ENCODE data around the gene PHF23.

The PHF23 gene

DNA sequence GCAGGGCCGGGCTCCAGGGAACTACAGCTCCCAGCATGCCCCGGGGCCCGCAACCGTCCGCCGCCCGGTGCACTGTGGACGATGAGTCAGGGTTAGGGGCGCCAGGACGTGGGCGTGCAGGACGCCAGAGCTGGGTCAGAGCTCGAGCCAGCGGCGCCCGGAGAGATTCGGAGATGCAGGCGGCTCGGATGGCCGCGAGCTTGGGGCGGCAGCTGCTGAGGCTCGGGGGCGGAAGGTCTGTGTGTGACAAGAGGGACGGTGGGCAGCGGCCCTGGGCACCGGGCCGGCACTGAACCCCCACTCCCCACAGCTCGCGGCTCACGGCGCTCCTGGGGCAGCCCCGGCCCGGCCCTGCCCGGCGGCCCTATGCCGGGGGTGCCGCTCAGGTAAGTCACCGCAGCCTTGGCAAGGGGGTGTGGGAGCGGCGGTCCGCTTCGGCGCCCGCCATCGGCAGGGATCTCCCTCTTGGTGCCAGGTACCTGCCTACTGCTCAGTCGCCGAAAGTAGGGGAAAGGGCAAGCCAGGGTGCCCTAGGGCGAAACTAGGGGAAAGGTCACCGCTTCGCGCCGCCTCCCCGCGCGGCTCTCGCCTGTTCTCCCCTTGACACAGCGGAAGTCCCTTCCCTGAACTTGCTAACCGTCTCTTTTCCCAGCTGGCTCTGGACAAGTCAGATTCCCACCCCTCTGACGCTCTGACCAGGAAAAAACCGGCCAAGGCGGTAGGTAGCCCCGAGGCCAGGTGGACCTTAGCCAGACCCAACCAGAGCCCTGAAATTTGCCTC lies 19.3 kb downstream of the PHF23 start, which contains the start of the genes ACADVL and DLG4:
Gene ACADVL (plus strand): TSS at position 127 of the 781 bp plus-strand sequence. CDS start 47 bp downstream, at position 174.
Gene DLG4 (minus strand): TSS at position 25 of the 781 bp plus-strand sequence.
- DNase-seq (ENCODE audit: low read depth): peak; percentile 60

DNA sequence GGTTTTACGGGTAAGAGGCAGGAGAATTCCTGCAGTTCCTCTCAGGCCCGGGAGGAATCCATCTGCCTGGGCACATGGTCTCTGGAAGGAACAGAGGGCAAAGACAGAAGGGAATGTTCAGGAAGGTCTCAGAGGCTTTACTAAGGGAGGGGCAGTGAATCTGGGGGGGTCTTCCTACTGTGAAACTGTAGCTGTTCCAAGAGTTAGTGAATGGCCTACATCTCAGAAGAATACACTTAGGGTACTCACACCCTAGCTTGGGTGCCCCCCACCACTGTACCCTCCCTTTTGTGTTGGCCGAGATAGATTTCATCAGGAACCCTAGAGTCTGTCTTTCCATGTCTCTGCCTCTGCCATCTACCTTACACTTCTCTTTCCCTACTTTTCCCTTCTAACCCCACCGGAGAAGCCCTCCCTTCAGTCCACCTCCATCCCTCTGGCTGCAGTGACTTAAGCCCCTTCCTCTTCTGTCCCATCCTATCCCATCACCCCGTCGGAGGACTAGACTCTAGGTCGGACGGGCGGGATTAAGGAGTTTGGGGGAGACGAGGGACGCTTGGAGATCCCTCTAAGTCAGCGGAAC lies 19.9 kb downstream of the PHF23 start:
- DNase-seq (ENCODE audit: low read depth): no peak

DNA sequence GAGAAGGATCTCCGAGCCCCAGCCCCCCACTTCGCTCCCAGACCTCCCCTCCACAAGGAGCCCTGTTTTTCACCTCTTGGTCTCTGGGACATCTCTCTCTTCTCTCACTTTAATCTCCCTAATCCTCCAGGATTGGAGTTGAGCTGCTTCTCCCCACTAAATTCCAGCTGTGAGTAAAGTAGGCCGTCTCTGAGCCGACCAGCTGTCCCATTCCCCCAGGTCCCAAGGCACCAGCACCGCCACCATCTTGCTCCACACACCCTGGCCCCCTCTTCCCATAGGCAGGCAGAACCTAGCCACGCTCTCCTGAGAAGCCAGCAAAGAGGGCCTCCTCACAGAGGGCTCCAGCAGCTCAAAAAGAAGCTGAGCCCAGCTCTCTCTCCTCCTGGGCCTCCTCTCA lies 20.5 kb downstream of the PHF23 start:
- no peak for DNase-seq (ENCODE audit: low read depth)

DNA sequence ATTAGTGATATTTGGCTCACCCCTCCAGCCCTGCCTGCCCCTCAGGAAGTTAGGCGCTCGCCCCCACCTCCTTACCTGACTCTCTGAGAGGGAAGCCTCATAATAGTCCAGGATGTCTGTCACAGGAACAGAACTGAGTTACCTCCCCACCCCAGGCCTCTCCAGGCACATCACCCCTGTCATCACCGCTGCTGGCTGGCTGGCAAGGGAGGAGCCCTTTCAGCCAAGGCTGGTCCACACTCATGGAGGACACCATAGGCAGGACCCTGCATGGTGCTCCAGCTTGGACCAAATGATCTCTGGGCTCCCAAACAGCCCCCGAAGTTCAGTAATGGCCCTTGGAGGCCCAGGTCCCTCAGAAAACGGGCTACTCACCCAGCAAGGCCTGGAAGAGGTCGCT lies 21.1 kb downstream of the PHF23 start:
- DNase-seq (ENCODE audit: low read depth): no peak

DNA sequence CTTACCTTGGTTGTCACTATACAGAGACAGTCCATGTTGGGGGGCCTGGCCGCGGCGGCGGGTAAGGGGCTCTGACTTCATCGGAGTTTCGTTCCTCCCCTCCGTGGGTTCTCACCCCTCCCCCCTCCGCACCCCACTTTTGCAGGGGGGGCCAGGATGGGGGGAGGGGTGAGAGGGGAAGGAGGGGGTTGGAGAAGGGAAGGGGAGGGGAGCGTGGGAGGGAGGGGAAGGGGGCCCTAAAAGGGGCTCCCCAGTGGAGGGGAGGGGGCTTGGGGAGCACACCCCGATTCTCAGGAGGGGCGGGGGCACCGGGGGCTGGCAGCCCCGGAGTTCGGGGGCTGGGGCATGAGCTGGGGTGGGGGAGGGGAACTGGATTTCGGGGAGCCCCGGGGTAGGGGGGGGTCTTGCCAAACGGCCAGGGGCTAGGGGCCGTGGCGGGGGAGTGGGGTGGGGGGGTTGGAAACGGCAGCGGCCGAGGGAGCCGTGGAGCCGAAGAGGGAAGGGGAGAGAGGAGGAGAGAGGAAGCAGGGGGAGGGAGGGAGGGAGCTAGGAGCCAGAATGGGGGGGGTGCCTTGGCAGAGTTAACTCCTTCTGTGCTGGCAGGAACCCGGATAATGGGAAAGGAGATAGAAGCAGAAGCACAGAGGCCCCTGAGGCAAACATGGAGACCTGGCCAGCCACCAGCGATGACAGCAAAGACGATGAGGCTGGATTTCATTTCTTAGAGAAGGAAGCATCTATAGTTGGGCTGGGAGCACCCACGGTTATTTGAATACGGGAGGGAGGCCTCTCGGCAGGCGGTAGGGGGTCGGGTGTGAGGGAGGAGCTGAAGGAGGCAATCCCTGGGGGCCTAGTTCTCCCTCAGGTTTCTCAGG lies 21.9 kb downstream of the PHF23 start:
- DNase-seq (ENCODE audit: low read depth): no peak

DNA sequence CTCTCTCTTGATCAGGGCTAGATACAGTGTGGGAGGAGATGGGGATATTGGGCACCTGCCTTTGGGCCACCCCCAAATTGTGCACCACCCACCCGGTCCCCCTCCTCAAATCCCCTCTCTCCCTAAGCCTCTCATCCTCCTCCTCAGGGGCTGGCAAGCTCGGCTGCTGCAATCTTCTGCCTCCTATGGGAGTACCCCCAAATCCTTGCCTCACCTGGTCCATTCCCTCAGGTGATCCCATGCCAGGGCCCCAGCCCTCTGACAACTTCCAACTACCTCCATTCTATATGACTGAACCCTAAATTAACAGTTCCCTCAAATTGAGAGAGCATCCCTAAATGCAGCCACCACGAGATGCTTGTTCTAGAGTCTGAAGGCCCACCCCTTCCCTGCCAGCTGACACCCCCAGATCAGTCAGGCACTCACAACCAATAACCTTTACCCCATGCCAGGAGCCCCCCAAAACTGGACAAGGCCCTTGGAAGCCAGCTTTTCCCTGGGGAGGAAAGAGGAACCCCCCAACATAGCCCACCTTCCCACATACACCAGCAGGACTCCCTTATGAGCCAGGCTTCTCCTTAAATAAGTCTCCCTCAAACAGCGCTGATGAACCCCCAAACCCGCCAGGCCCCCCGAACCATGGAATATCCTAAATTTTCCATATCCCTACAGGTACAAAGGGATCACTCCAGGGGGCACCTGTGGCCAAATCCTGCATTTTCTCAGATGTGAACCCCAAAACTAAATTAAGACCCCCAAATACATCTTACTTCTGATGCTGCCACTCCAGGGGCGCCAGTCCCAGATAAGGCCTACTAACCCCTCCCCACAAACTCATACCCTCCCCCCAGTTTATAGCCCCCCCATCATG lies 22.8 kb downstream of the PHF23 start:
- no peak for DNase-seq (ENCODE audit: low read depth)

DNA sequence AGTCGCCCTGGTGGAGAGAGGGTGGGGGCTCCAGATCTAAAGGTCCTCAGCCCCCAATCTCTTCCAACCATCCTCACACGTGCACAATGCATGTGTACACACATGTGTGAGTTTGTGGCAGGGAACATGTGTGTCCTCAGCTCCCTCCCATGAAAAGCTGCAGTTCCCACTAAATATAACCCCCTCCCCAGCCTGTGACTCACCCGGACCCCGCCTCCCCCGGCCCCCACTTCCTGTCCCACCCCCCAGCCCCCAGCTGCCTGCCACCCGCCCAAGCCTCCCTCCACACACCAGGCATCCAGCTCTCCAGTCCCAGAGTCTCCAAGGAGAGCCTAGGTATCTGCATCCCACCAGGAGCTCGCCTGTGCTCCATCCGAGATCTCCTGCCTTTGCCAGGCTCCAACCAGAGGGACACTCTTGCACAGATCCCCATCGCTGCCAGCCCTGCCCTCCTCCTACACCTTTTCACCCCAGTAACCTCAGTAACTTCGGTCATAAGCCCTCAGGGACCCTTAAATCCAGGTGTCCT lies 23.5 kb downstream of the PHF23 start:
- no peak for DNase-seq (ENCODE audit: low read depth)

DNA sequence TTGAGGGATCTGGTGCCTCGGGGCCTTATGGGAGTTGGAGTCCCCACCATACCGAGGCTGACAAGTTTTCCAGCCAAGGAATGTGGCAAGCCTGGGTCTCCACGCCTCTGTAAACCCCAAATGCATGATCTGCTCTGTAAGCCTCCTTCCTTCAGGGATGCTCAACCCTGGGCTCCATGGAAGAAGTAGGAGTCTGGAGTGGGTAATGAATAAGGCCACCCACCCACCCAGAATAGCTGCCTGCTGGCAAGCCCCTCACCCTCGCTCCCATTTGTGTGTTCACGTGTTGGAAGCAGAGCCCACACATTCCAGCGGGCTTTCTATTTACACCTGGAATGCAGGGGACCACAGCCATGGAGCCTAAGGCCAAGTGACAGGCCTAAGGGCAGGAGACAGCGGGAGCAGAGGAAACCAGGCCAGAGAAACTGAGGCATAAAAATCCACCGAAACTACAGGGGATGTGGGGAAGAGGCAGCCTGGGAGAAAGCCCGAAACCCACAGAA lies 24.1 kb downstream of the PHF23 start:
- DNase-seq (ENCODE audit: low read depth): no peak

DNA sequence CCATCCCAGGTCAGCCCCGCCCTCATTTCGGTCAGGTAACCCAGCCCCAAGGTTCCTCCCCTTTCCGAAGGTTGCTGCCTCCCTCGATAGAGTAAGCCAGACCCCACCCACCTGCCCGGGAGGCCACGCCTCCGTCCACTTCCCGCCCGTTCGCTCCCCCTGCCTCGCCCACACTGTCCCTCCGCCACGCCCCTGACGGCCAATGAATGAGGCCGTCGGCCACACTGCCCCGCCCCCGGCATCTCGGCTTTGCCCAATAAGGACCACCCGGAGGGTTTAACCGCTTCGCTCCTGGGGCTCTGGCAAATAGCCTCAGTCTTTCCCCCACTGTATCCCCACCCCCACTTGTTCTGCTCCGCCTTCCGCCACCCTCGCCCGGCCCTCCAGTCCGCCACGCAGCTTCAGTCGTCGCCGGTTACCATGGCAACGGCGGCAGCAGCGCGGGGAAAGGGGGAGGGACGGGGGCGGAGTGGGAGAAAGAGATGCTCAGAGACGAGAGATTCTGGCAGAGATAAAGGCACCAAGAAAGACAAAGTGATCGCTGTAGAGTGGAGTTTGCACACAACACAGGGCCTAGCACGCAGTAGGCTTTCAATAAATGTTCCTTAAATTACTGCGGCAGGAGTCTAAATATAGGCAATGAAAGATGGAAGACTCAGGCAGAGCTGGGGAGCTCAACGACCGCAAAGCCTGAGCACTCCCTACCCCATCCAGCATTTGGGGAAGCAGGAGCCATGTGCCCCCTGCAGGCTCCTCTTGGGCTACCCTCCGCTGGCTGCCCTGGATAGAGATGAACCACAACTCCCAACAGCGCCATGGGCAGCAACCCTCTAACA lies 24.7 kb downstream of the PHF23 start:
- peak; percentile 98 for DNase-seq (ENCODE audit: low read depth)

DNA sequence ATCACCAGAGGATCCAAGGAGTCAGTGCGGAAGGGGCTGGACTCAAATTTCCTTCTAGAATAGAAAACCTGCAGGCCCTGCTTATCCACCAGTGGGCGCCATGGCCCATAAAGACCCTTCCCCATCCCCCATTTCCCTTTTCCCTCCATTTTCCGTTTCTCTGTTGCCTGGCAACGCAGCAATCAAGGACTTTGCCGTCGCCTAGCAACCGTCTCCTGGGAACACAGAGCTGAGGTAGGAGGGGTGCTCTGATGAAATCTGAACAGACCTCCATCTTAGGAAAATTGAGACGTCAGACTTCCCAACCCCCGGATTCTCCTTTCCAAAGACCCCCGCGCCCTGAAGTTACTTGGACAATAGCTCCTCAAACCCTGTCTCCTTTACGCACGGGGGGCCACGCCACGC lies 25.4 kb downstream of the PHF23 start:
- peak; percentile 75 for DNase-seq (ENCODE audit: low read depth)

DNA sequence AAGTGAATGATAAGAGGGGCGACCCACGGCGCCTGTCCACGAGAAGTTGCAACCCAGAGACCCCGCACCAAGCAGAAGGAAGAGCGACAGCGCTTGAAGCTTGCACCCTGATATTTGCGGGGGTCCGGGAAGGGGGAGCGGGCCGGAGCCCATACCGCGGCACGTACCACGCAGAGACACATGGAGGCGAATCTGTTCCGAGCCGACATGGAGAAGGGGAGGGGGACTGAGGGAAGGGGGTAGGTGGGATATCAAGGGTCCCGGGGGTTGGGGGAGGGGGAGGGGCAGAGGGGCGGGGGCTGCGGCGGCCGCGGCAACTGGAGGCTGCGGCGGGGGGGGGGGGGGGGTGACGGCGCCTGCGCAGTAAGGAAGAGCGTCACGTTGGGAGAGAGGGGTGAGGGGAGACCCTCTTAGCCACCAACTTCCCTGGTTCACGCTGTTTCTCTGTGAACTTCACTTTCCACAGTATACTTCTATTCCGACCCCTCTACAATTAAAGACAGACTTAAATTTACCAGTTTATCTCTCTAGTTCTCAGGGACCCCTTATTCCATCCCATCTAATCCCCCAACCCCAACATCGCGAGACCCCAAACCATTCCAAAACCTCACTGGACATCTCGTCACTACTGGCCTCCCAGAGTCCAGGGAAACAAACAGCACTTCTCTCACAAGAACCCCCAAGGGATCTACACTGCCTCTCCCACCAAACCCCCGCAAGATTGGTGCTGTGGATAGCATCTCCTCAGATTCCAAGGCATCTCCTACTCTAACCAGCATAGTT lies 27.6 kb downstream of the PHF23 start:
- DNase-seq (ENCODE audit: low read depth): no peak

DNA sequence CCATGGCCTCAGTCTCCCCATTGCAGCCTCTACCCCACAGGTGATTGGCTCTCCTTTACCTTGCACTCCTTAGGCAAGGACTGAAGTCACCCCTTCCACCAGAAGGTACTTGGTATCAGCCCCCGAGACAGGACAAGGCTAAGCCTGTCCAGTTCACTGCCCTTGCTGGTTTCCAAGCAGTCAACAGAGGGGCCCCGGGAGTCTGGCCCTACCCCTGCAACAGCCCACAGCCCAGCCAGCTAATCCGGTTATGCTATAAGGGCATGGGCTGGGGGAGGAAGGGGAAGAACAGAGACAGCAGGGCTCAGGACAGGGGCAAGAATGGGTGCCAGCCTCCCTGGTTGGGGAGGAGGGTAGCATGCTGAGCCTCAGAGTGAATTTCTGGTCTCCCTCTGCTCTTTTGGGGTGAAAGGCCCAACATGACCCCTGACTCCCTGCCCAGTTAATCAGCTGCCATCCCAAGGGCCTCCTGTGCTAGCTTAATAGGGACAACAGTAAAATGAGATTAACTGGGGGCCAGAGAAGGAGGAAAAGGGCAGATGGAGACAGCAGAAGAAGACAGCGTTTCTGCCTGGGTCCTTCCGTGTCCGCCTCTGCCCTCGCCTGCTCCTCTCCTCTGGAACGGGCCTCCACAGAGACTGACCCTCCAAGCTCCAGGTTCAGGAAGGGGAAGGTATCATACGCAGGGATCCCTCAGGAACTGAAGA lies 30.4 kb downstream of the PHF23 start:
- no peak for DNase-seq (ENCODE audit: low read depth)

DNA sequence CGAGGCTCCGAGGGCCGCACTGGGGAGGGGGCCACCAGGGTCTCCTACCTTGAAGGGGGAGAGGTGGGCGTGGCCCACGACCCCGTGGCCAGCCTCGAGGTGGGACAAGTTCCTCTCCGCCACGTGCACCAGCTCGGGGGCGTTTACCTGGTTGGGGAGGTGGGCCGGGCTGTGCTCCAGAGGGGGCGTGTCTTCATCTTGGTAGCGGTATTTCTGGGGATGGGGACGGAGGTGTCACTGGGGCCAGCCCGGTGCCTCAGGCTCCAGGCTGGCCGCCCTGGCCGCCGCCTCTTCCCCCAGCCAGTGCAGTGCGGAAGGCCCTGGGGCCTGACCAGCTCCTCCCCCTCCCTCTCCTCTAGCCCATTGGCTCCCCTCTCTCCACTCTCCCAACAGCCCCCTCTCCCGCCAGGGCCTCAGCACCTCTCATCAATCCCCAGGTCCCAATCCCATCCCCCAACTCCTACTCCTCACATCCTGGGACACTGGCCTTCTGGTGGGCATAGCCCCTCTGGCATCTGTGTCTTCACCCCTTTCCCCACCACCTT lies 31.2 kb downstream of the PHF23 start:
- no peak for DNase-seq (ENCODE audit: low read depth)

DNA sequence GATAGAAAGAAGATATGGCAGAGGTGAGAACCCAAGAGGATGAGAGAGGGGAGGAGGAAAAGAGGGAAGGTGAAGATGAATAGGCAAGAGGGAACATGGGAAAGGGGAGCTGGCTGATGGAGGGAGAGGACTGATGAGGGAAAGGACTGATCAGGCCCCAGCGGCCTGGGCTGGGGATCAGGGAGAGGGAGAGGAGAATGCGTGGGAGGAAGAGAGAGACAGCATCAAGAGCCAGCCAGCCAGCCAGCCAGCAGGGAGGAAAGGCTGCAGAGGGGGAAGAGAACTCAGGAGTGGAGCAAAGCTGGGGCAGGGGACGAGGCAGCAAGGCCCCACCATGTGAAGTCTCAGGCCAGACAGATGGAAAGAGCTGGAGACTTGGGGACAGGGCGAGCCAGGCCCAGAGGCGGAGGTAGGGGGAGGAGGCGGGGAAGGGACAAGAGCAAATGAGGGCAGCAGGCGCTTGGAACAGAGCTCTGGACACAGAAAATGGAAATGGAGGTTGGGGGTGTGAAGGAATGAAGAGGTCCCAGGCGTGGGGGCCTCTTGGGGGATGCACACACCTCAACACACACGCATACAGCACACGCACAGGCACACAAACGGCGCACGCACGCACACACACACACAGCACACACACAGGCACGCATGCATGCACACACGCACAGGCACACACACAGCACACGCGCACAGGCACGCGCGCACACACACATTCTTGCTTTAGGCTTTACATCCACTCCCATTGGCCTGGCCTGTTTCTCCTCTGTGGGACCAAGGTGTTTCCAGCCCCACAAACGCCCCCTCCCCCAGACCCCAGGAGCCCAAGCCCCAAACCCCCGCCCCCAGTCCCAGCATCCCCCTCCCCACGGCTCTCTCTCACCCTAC lies 31.9 kb downstream of the PHF23 start:
- no peak for DNase-seq (ENCODE audit: low read depth)

DNA sequence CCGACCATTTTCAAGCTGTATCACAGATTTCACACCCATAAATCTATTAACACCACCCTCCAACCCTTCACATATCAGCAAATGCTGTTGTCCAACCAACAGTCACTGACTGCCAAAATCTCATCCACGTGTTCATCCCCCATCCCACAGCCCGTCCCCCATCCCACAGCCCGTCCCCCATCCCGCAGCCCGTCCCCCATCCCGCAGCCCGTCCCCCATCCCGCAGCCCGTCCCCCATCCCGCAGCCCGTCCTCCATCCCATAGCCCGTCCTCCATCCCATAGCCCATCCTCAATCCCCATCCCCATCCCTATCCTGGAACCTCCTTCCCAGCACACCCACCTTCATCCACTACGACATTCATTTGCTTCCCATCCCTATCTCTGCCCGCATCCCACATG lies 33.7 kb downstream of the PHF23 start:
- no peak for DNase-seq (ENCODE audit: low read depth)

DNA sequence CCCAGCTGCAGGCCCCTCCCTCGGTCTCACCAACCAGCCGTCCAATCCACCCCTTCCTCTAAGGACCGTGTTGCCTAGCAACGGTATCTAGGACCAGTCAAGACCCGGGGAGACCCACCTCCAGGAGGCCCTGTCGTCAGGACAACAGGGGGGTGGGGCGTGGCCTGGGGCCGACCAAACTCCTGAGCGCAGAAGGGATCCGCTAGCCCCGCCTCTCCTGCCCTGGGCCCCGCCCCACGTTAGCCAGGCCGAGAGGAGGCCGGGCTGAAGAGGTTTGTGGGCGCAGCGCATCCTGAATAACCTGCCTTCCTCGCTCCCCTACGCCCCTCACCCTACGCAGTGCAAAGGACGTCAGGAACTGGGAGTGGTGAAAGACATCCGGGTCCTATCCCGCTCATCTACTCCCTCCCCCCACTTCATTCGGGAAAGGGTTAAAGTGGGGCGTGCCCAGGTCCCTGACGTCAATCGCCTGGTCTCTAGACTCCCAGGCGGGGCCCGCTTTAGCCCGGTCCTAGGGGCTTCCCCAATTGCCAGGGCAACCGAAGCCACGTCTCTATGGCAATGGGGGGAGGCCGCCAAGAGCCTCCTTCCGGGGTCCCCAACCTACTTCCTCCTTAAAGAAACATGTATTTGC lies 34.3 kb downstream of the PHF23 start:
- peak; percentile 97 for DNase-seq (ENCODE audit: low read depth)

DNA sequence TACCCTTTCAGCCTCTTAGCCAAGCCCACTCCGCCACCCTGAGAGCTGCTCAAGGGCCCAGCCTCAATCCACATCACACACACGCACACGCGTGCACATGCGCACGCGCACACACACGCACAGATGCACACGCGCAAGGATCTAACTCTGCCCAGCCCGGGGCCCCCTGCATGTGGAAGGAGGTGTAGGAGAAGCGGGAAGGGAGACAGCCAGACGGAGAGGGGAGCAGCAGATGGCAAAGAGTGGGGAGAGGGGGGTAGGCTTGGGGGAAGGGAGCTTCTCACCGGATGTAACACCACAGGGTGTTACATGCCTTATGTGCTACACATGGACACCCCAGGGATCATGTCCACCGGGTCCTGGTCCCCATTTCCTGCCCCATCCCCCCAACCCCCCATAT lies 34.9 kb downstream of the PHF23 start:
- DNase-seq (ENCODE audit: low read depth): peak; percentile 25
